NOMO-1 treated with DMSO at 0.1 percent for 48 hours (cell line): ENCODE data around the gene ARHGAP19.
"Not testable (repeated sequence)": the region's sequence is repeated elsewhere in the genome, so short reads cannot be mapped to it uniquely, and the experiment has no call there.

Experiments
- DNase-seq: peaks from one replicate; lab custom pipeline; 2025; ENCODE audit not compliant: unreplicated experiment; lab: John Stamatoyannopoulos, UW

ARHGAP19 gene

GRCh38 chr10:97290076-97290475 lies 2.4 kb downstream of the ARHGAP19 start:
- not testable (repeated sequence) for DNase-seq

GRCh38 chr10:97280783-97281182 lies 11.7 kb downstream of the ARHGAP19 start:
- no peak for DNase-seq

GRCh38 chr10:97279121-97279815 lies 13.2 kb downstream of the ARHGAP19 start:
- DNase-seq, result peak; percentile 52

GRCh38 chr10:97278491-97278989 lies 13.9 kb downstream of the ARHGAP19 start:
- peak; percentile 82 for DNase-seq

- peak; percentile 8 for DNase-seq
These were observed 14.9 kb downstream of the ARHGAP19 start for GRCh38 chr10:97277551-97277950.

- no peak for DNase-seq
These were observed 17.6 kb downstream of the ARHGAP19 start for GRCh38 chr10:97274828-97275227.

- DNase-seq, result no peak
These were observed 18.7 kb downstream of the ARHGAP19 start for GRCh38 chr10:97273700-97274099.

- no peak for DNase-seq
These were observed 21.8 kb downstream of the ARHGAP19 start for GRCh38 chr10:97270523-97271154.

- no peak for DNase-seq
These were observed 24.8 kb downstream of the ARHGAP19 start for GRCh38 chr10:97267671-97268070.

GRCh38 chr10:97265095-97265494 lies 27.3 kb downstream of the ARHGAP19 start:
- DNase-seq, result not testable (repeated sequence)

GRCh38 chr10:97263971-97264370 lies 28.5 kb downstream of the ARHGAP19 start:
- DNase-seq, result no peak

GRCh38 chr10:97261656-97262055 lies 30.8 kb downstream of the ARHGAP19 start:
- DNase-seq, result no peak

- no peak for DNase-seq
These were observed 31.3 kb downstream of the ARHGAP19 start for GRCh38 chr10:97261183-97261582.

GRCh38 chr10:97259119-97259518 lies 33.3 kb downstream of the ARHGAP19 start:
- no peak for DNase-seq

GRCh38 chr10:97256356-97256755 lies 36.1 kb downstream of the ARHGAP19 start:
- no peak for DNase-seq

- no peak for DNase-seq
These were observed 36.7 kb downstream of the ARHGAP19 start for GRCh38 chr10:97255512-97256293.

- no peak for DNase-seq
These were observed 37.7 kb downstream of the ARHGAP19 start for GRCh38 chr10:97254694-97255093.

- DNase-seq, result no peak
These were observed 41.5 kb downstream of the ARHGAP19 start for GRCh38 chr10:97250952-97251351.

GRCh38 chr10:97243836-97244235 lies 48.6 kb downstream of the ARHGAP19 start:
- no peak for DNase-seq

GRCh38 chr10:97238855-97239254 lies 53.6 kb downstream of the ARHGAP19 start:
- DNase-seq, result no peak

- DNase-seq, result no peak
These were observed 57.1 kb downstream of the ARHGAP19 start for GRCh38 chr10:97235353-97235752.

GRCh38 chr10:97234400-97234799 lies 58.0 kb downstream of the ARHGAP19 start:
- DNase-seq, result peak; percentile 48
